Measurements from ENCODE around the gene RIMS4. TPM values are rescaled to one million over a fixed set of nuclear protein-coding genes. Genes with fewer than 3 reads are reported as not detected.
A peak's percentile ranks its signal among the peaks of the same experiment; 100 is the strongest.

RIMS4 gene
- total RNA-seq (not detected), polyA plus RNA-seq (not detected), total RNA-seq (not detected)

DNA sequence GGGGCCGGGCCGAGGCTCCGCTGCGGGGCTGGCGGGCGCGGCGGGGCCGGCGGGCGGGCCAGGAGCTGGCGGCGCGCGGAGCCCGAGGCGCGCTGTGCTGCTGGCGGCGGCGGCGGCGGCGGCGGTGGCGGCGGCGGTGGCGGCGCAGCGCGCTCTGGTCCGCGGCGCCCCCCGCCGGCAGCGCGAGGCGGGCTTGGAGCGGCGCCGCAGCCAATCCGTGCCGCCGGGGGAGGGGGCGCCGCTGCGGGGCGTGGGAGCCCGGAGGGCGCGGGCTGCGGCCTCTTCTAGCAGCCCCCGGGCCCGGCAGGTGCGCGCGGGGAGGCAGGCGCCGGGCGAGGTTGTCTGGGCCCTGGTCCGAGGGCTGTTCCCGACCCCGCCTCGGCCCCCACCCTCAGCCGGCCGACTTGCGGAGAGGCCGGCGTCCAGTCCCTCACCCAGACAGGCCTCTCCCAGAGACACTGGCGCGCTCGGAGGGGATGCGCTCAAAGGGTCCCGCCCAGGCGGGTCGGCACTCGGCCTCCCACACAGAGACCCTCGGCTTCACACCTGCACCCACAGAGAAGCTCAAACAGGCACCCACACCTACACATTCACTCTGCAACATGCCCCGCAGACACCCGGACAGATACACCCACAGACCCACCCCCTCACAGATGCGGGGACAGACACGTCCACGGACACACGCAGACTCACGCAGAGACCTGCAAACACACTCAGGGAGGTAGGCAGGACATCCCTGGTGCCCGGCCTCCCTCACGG, at the start of gene RIMS4:
Gene RIMS4 (minus strand): TSS at position 156 of the 759 bp plus-strand sequence. CDS start 275 bp downstream, outside the sequence.
- Histone ChIP-seq H3K27me3 (ENCODE audit: control insufficient read depth in 2 of 2, insufficient read depth in 2 of 2, low read length in 2 of 2) (no peaks in the 10 kb centered on the region), H3K4me3 (ENCODE audit: low read length) (no peak within 1 kb of the TSS), H3K4me1 (ENCODE audit: control insufficient read depth in 2 of 2, insufficient read depth in 2 of 2, low read length in 2 of 2) (no peaks in the 10 kb centered on the region), H3K36me3 (ENCODE audit: control insufficient read depth in 2 of 3, insufficient read depth in 3 of 3, low read length in 3 of 3) (no peaks in the 10 kb centered on the region), H3K27ac (ENCODE audit: low read depth, low read length) (no peak within 1 kb of the TSS), H3K9me3 (ENCODE audit: control insufficient read depth in 2 of 3, low read length in 3 of 3) (no peaks in the 10 kb centered on the region)
- Mint-ChIP-seq H3K27me3 (peaks cover 55 to 63% (median 57%) of the 10 kb centered on the region in 5 donors), H3K4me3 (peak within 1 kb of the TSS; percentile 44 to 85 (median 68)), H3K36me3 (peaks cover 0 to 12% (median 0%) of the 10 kb centered on the region in 5 donors), H3K27ac (no peak within 1 kb of the TSS), H3K4me1 (peaks cover 4 to 17% (median 12%) of the 10 kb centered on the region in 7 donors), H3K9me3 (peaks cover 0 to 8% (median 0%) of the 10 kb centered on the region in 11 donors)
- no peak for ATAC-seq
- no peak for DNase-seq
- CTCF ChIA-PET: no interaction called here
- intact Hi-C loops (cut with micrococcal nuclease): no loop called here
- POLR2A ChIA-PET: no interaction called here

DNA sequence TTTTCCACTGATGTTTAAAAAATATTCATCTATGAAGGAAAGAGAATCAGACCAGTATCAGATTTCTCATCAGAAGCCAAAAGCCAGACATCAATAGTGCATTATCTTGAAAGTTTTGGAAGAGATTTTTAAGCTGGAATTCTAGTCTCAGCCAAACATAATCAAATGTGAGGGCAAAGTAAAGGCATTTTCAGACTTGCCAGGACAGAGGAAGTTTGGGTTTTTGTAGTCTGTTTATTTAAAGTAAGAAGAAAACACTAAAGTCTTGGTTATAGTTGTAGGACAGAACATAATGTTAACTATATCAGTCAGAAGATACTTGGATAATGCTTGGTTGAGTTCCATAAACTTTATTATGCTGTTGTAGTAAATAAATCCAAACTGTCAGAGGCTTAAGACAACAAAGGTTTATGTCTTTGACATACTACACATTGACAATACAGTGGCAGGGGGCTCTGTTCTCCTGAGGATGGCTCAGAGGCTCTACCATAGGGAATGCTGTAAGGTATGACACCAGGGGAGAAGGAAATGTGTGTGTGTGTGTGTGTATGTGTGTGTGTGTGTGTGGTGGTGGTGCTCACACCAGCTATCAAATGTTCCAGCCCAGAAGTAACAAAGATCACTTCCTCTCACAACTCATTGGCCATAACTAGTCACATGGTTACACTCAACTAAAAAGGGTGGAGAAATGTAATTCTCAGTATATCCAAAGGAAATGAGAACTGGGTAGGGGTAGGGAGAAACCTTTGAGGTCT, 48.4 kb upstream of the RIMS4 start:
- no peak for ATAC-seq
- Mint-ChIP-seq H3K27ac (no peak overlapping the region), H3K36me3 (no peaks in the 10 kb centered on the region), H3K9me3 (peaks cover 0 to 3% (median 0%) of the 10 kb centered on the region in 11 donors), H3K4me3 (no peak overlapping the region), H3K4me1 (peaks cover 0 to 16% (median 10%) of the 10 kb centered on the region in 7 donors), H3K27me3 (peaks cover 0 to under 1% (median 0%) of the 10 kb centered on the region in 5 donors)
- Histone ChIP-seq H3K4me3 (ENCODE audit: low read length) (no peak overlapping the region), H3K27ac (ENCODE audit: low read depth, low read length) (no peak overlapping the region), H3K27me3 (ENCODE audit: control insufficient read depth in 2 of 2, insufficient read depth in 2 of 2, low read length in 2 of 2) (no peaks in the 10 kb centered on the region), H3K36me3 (ENCODE audit: control insufficient read depth in 2 of 3, insufficient read depth in 3 of 3, low read length in 3 of 3) (no peaks in the 10 kb centered on the region), H3K4me1 (ENCODE audit: control insufficient read depth in 2 of 2, insufficient read depth in 2 of 2, low read length in 2 of 2) (no peaks in the 10 kb centered on the region), H3K9me3 (ENCODE audit: control insufficient read depth in 2 of 3, low read length in 3 of 3) (no peaks in the 10 kb centered on the region)
- CTCF ChIA-PET: no interaction called here
- intact Hi-C loops (cut with micrococcal nuclease): no loop called here
- POLR2A ChIA-PET: interaction anchor here (0.6 kb wide), 1 partner anchor 669 kb away, joined by 3 read pairs; no protein-coding TSS in a partner anchor
- DNase-seq: peak in 3 of 9 donors; percentile 2 to 11 (median 7)

DNA sequence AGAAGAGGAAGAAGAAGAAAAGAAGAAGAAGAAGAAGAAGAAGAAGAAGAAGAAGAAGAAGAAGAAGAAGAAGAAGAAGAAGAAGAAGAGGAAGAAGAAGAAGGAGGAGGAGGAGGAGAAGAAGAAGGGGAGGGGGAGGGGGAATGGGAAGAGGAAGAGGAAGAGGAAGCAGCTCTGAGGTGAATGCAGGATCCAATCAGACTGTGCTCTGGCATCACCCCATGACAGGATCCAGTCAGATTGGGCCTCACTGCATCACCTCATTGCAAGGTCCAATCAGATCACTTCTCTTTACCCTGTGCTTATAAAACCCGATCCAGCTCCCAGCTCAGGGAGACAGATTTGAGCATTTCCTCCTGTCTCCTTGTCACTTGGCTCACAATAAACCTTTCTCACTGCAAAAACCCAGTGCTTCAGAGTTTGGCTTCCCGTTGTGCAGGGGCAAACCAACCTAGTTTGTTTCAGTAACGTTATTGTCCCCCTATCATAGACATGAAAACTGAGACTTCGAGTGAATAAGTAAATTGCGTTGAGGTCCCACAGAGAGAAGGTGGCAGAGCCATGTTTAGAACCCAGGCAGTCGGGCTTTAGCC, 46.6 kb upstream of the RIMS4 start:
- Histone ChIP-seq H3K27me3 (ENCODE audit: control insufficient read depth in 2 of 2, insufficient read depth in 2 of 2, low read length in 2 of 2) (no peaks in the 10 kb centered on the region), H3K4me1 (ENCODE audit: control insufficient read depth in 2 of 2, insufficient read depth in 2 of 2, low read length in 2 of 2) (no peaks in the 10 kb centered on the region), H3K27ac (ENCODE audit: low read depth, low read length) (no peak overlapping the region), H3K36me3 (ENCODE audit: control insufficient read depth in 2 of 3, insufficient read depth in 3 of 3, low read length in 3 of 3) (no peaks in the 10 kb centered on the region), H3K9me3 (ENCODE audit: control insufficient read depth in 2 of 3, low read length in 3 of 3) (no peaks in the 10 kb centered on the region), H3K4me3 (ENCODE audit: low read length) (no peak overlapping the region)
- CTCF ChIA-PET: no interaction called here
- H3K27ac Mint-ChIP-seq: no peak overlapping the region
- H3K9me3 Mint-ChIP-seq: peaks cover 0 to 3% (median 0%) of the 10 kb centered on the region in 11 donors
- peaks cover 0 to 16% (median 8%) of the 10 kb centered on the region in 7 donors for H3K4me1 Mint-ChIP-seq
- H3K36me3 Mint-ChIP-seq: no peaks in the 10 kb centered on the region
- no peak for DNase-seq
- POLR2A ChIA-PET: interaction anchor here (0.5 kb wide), 1 partner anchor 395 kb away, joined by 4 read pairs; no protein-coding TSS in a partner anchor
- no peak overlapping the region for H3K4me3 Mint-ChIP-seq
- peaks cover 0 to 10% (median 0%) of the 10 kb centered on the region in 5 donors for H3K27me3 Mint-ChIP-seq
- intact Hi-C loops (cut with micrococcal nuclease): no loop called here
- ATAC-seq: no peak

DNA sequence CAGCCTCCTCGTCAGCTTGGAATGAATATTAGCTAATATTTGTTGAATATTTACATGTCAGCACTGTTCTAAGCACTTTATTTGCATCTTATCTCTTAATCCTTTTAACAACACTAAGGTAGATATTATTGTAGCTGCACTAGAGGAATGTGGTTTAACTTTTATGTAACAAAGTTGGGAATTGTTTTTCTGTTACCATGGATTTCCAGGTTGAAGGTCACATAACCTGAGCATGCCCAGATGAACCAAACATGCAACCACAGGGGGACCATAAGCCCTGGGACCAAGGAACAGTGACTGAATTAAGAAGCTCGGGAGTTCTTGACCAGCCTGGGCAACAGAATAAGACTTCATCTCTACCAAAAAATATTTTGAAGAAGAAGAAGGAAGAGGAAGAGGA, 46.1 kb upstream of the RIMS4 start:
- no peaks in the 10 kb centered on the region for H3K27me3 ChIP-seq (ENCODE audit: control insufficient read depth in 2 of 2, insufficient read depth in 2 of 2, low read length in 2 of 2)
- H3K9me3 Mint-ChIP-seq: peaks cover 0 to 3% (median 0%) of the 10 kb centered on the region in 11 donors
- H3K9me3 ChIP-seq (ENCODE audit: control insufficient read depth in 2 of 3, low read length in 3 of 3): no peaks in the 10 kb centered on the region
- no peak overlapping the region for H3K27ac Mint-ChIP-seq
- H3K27ac ChIP-seq (ENCODE audit: low read depth, low read length): no peak overlapping the region
- intact Hi-C loops (cut with micrococcal nuclease): no loop called here
- no peaks in the 10 kb centered on the region for H3K36me3 ChIP-seq (ENCODE audit: control insufficient read depth in 2 of 3, insufficient read depth in 3 of 3, low read length in 3 of 3)
- ATAC-seq: no peak
- no peaks in the 10 kb centered on the region for H3K4me1 ChIP-seq (ENCODE audit: control insufficient read depth in 2 of 2, insufficient read depth in 2 of 2, low read length in 2 of 2)
- DNase-seq: no peak
- H3K27me3 Mint-ChIP-seq: peaks cover 0 to 10% (median 0%) of the 10 kb centered on the region in 5 donors
- CTCF ChIA-PET: no interaction called here
- H3K36me3 Mint-ChIP-seq: no peaks in the 10 kb centered on the region
- POLR2A ChIA-PET: no interaction called here
- H3K4me3 Mint-ChIP-seq: no peak overlapping the region
- H3K4me3 ChIP-seq (ENCODE audit: low read length): no peak overlapping the region
- peaks cover 0 to 16% (median 8%) of the 10 kb centered on the region in 7 donors for H3K4me1 Mint-ChIP-seq

DNA sequence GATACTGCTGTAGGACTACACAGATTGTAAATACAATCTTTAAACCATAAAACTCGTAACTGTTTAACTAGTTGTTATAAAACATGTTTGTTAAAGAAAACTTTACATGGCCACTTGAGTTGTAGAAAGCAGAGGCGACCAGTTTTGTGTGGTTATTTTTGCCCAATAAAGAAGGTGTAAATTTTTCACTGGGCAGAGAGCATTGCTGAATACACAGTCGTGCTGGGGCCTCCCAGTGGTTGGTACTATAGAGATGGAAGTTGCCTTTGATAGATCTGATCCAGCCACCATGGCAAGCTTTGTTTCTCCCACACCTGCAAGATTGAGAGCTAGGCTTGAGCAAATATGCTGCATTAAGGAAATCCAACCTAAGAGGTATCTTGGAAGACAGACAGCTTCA, 41.2 kb upstream of the RIMS4 start:
- Histone ChIP-seq H3K9me3 (ENCODE audit: control insufficient read depth in 2 of 3, low read length in 3 of 3) (no peaks in the 10 kb centered on the region), H3K27me3 (ENCODE audit: control insufficient read depth in 2 of 2, insufficient read depth in 2 of 2, low read length in 2 of 2) (no peaks in the 10 kb centered on the region), H3K36me3 (ENCODE audit: control insufficient read depth in 2 of 3, insufficient read depth in 3 of 3, low read length in 3 of 3) (no peaks in the 10 kb centered on the region), H3K4me3 (ENCODE audit: low read length) (no peak overlapping the region), H3K27ac (ENCODE audit: low read depth, low read length) (no peak overlapping the region), H3K4me1 (ENCODE audit: control insufficient read depth in 2 of 2, insufficient read depth in 2 of 2, low read length in 2 of 2) (no peaks in the 10 kb centered on the region)
- ChIA-PET POLR2A (no interaction called here), CTCF (no interaction called here)
- peaks cover 0 to 2% (median 0%) of the 10 kb centered on the region in 11 donors for H3K9me3 Mint-ChIP-seq
- no peak overlapping the region for H3K4me3 Mint-ChIP-seq
- no peak for DNase-seq
- intact Hi-C loops (cut with micrococcal nuclease): no loop called here
- H3K36me3 Mint-ChIP-seq: no peaks in the 10 kb centered on the region
- peaks cover 0 to 6% (median 2%) of the 10 kb centered on the region in 7 donors for H3K4me1 Mint-ChIP-seq
- H3K27me3 Mint-ChIP-seq: peaks cover 5 to 24% (median 9%) of the 10 kb centered on the region in 5 donors
- ATAC-seq: no peak
- no peak overlapping the region for H3K27ac Mint-ChIP-seq

DNA sequence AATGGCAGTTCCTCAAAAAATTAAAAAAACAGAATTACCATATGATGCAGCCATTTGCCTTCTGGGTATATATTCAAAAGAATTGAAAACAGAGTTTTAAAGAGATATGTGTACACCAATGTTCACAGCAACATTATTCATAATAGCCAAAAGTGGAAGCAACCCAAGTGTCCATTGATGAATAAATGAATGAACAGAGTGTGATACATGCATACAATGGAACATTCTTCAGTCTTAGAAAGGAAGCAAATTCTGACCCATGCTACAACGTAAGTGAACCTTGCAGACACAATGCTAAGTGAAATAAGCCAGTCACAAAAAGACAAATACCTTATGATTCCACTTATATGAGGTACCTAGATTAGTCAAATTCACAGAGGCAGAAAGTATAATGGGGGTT, 40.5 kb upstream of the RIMS4 start:
- Histone ChIP-seq H3K27me3 (ENCODE audit: control insufficient read depth in 2 of 2, insufficient read depth in 2 of 2, low read length in 2 of 2) (no peaks in the 10 kb centered on the region), H3K36me3 (ENCODE audit: control insufficient read depth in 2 of 3, insufficient read depth in 3 of 3, low read length in 3 of 3) (no peaks in the 10 kb centered on the region), H3K9me3 (ENCODE audit: control insufficient read depth in 2 of 3, low read length in 3 of 3) (no peaks in the 10 kb centered on the region), H3K4me3 (ENCODE audit: low read length) (no peak overlapping the region), H3K27ac (ENCODE audit: low read depth, low read length) (no peak overlapping the region), H3K4me1 (ENCODE audit: control insufficient read depth in 2 of 2, insufficient read depth in 2 of 2, low read length in 2 of 2) (no peaks in the 10 kb centered on the region)
- DNase-seq (no peak), ATAC-seq (no peak)
- Mint-ChIP-seq H3K36me3 (no peaks in the 10 kb centered on the region), H3K4me3 (no peak overlapping the region), H3K27ac (no peak overlapping the region), H3K9me3 (no peaks in the 10 kb centered on the region), H3K4me1 (peaks cover 0 to 1% (median 0%) of the 10 kb centered on the region in 7 donors), H3K27me3 (peaks cover 5 to 27% (median 9%) of the 10 kb centered on the region in 5 donors)
- POLR2A ChIA-PET: no interaction called here
- CTCF ChIA-PET: no interaction called here
- intact Hi-C loops (cut with micrococcal nuclease): no loop called here
